K562 (cell line): ENCODE results near the gene RAD21L1. TPM values are rescaled to one million over a fixed set of nuclear protein-coding genes. Genes with fewer than 3 reads are reported as not detected.

Experiments used
- ATAC-seq: fragments of 200-7000 bp; cut with Tn5 transposase; 3 replicates; pipeline ENCODE4 v1.9.1; 2020; ENCODE audit warnings: moderate library complexity
- BruUV-seq: library from RNA; stranded (reverse); fragments of 400-500 nt; replicated peaks from 2 replicates; lab custom pipeline; 2021; lab: Mats Ljungman, UMichigan
- CTCF ChIA-PET: fragments of 300-600 bp; formaldehyde crosslinking; extraction: SDS; loops from one replicate; lab custom pipeline; 2021; ENCODE audit warnings: low intra/inter-chr PET ratio; lab: Yijun Ruan, JAX
- POLR2A ChIA-PET: fragments of 300-600, 350-650 bp; sonication (Branson Sonifier 250); formaldehyde crosslinking; extraction: SDS; loops from one replicate; lab custom pipeline; 2021; ENCODE audit warnings: antibody characterized with exemption, inconsistent platforms; lab: Yijun Ruan, JAX
- DNase-seq, 4 experiments: peaks; one replicate each; pipeline versions ENCODE4 v3.0.0 to v3.0.0-alpha.2; 2011 to 2018; ENCODE audit warnings: low spot score in 3 of 4, mixed read lengths in 3 of 4; ENCODE audit errors: extremely low read depth in 1 of 4
- FAIRE-seq: peaks from 2 replicates; lab custom pipeline; 2011; peaks lifted over from hg19 to GRCh38; lab: Jason Lieb, UNC
- H2AFZ ChIP-seq: 2 replicates; pipeline ENCODE4 v1.6.0; 2011; ENCODE audit warnings: low read depth, low read length, control low read depth, inconsistent platforms
- H3K27ac ChIP-seq: fragments of 200-600 bp; 3 replicates; pipeline ENCODE4 v1.8.0; 2011; ENCODE audit warnings: low read depth, mild to moderate bottlenecking, control low read depth, inconsistent platforms, low read length, moderate library complexity, mixed read lengths; ENCODE audit errors: extremely low read depth
- H3K27me3 ChIP-seq, 2 experiments: fragments of 300-600 bp in 1 of 2; 2 replicates in 1 of 2; 3 replicates in 1 of 2; pipeline versions ENCODE4 v1.6.0 to v1.8.0; 2011; ENCODE audit warnings: inconsistent platforms in 2 of 2, low read length in 2 of 2, mild to moderate bottlenecking in 1 of 2, mixed read lengths in 1 of 2, moderate library complexity in 1 of 2; ENCODE audit not compliant: control insufficient read depth in 2 of 2, insufficient read depth in 2 of 2
- H3K36me3 ChIP-seq: fragments of 300-600 bp; 3 replicates; pipeline ENCODE4 v1.8.0; 2011; ENCODE audit warnings: mild to moderate bottlenecking, low read length, inconsistent platforms; ENCODE audit not compliant: control insufficient read depth, insufficient read depth
- H3K4me1 ChIP-seq, 2 experiments: fragments of 200-600 bp in 1 of 2; replicated peaks in 1 of 2; 2 replicates in 1 of 2; 3 replicates in 1 of 2; pipeline versions ENCODE4 v1.5.1 to v1.8.0; 2011; ENCODE audit warnings: inconsistent platforms in 2 of 2, low read length in 2 of 2, mild to moderate bottlenecking in 1 of 2, mixed read lengths in 1 of 2, moderate library complexity in 1 of 2; ENCODE audit not compliant: control insufficient read depth in 2 of 2, insufficient read depth in 2 of 2
- H3K4me2 ChIP-seq: 2 replicates; pipeline ENCODE4 v1.6.1; 2011; ENCODE audit warnings: low read length, control low read depth, inconsistent platforms, mixed read lengths; ENCODE audit not compliant: insufficient read depth
- H3K4me3 ChIP-seq: fragments of 200-600 bp; sonication (generic), shearing (Covaris generic); 2 replicates; pipeline ENCODE4 v1.5.1; 2016; ENCODE audit warnings: control low read depth, inconsistent platforms
- H3K79me2 ChIP-seq: fragments of 200-600 bp; 3 replicates; pipeline ENCODE4 v1.8.0; 2011; ENCODE audit warnings: low read length, inconsistent platforms; ENCODE audit not compliant: control insufficient read depth, insufficient read depth
- H3K9ac ChIP-seq, 2 experiments: 2 replicates each; pipeline versions ENCODE4 v1.6.0 to v1.6.1; 2011; ENCODE audit warnings: low read depth in 2 of 2, low read length in 2 of 2, control low read depth in 1 of 2, inconsistent platforms in 1 of 2, mild to moderate bottlenecking in 1 of 2, mixed read lengths in 1 of 2; ENCODE audit not compliant: insufficient read depth in 1 of 2
- H3K9me1 ChIP-seq: one replicate; pipeline ENCODE4 v1.6.0; 2011; ENCODE audit warnings: inconsistent platforms, mild to moderate bottlenecking, low read length, moderate library complexity; ENCODE audit not compliant: control insufficient read depth, insufficient read depth
- H3K9me3 ChIP-seq: replicated peaks from 2 replicates; pipeline ENCODE4 v1.5.1; 2011; ENCODE audit warnings: low read depth, low read length, inconsistent platforms; ENCODE audit not compliant: control insufficient read depth, insufficient read depth
- H4K20me1 ChIP-seq: replicated peaks from 2 replicates; pipeline ENCODE4 v1.6.1; 2011; ENCODE audit warnings: low read length, inconsistent platforms, mixed read lengths; ENCODE audit not compliant: control insufficient read depth, insufficient read depth
- CBX3 ChIP-seq, 2 experiments: IDR thresholded peaks; 1 replicate in 1 of 2; 2 replicates in 1 of 2; pipeline ENCODE4 v1.6.1; 2012; ENCODE audit warnings: inconsistent platforms in 2 of 2, low read length in 2 of 2, borderline replicate concordance in 1 of 2, control low read depth in 1 of 2
- ETV1 ChIP-seq: fragments of 450-650 bp; conservative IDR thresholded peaks from 2 replicates; pipeline ENCODE4 v1.6.1; 2016; ENCODE audit warnings: missing genetic modification characterization, control low read depth, low read depth, missing compliant biosample characterization
- IFI16 ChIP-seq: fragments of 250-450 bp; sonication (Bioruptor Pico); IDR thresholded peaks from 2 replicates; pipeline ENCODE4 v2.1.2; 2022; ENCODE audit warnings: mild to moderate bottlenecking, inconsistent platforms
- KAT7 ChIP-seq: sonication (generic); formaldehyde crosslinking; IDR thresholded peaks from 2 replicates; pipeline ENCODE4 v1.8.0; 2022; ENCODE audit warnings: missing genetic modification reagents, mild to moderate bottlenecking, borderline replicate concordance
- PHF20 ChIP-seq: fragments of 450-650 bp; IDR thresholded peaks from 2 replicates; pipeline ENCODE4 v1.6.1; 2018; ENCODE audit not compliant: partially characterized antibody
- TGIF2 ChIP-seq: sonication (generic); formaldehyde crosslinking; IDR thresholded peaks from 2 replicates; pipeline ENCODE4 v1.8.1; 2022; ENCODE audit warnings: mild to moderate bottlenecking, missing genetic modification reagents, moderate library complexity
- WHSC1 ChIP-seq: IDR thresholded peaks from one replicate; pipeline ENCODE4 v1.6.1; 2012; ENCODE audit warnings: low read length, control low read depth, inconsistent platforms
- YY1 ChIP-seq, 3 experiments: IDR thresholded peaks; 2 replicates each; pipeline ENCODE4 v1.6.1; 2011; ENCODE audit warnings: low read length in 2 of 3, mild to moderate bottlenecking in 2 of 3, moderate library complexity in 2 of 3, borderline replicate concordance in 1 of 3, control low read depth in 1 of 3, low read depth in 1 of 3; ENCODE audit not compliant: insufficient read depth in 3 of 3, insufficient replicate concordance in 2 of 3, control insufficient read depth in 1 of 3, insufficient read length in 1 of 3; ENCODE audit errors: extremely low read depth in 1 of 3
- WGBS: fragments of 100-300 bp; shearing (Covaris generic); methylation state at CpG from one replicate; pipeline ENCODE4 v1.1.6; 2016; ENCODE audit warnings: low coverage, mixed read lengths; ENCODE audit not compliant: insufficient coverage; ENCODE audit errors: missing lambda C conversion rate; 5-methylcytosine and 5-hydroxymethylcytosine counted together
- in situ Hi-C: fragments of 300-500 bp; cut with MboI; formaldehyde crosslinking; loops from 4 replicates; pipeline ENCODE4 v1.15.0; 2018; ENCODE audit warnings: inconsistent platforms, mixed read lengths
- intact Hi-C: fragments of 100-400 bp; cut with micrococcal nuclease; formaldehyde crosslinking; loops from 2 replicates; pipeline ENCODE4 v1.14.2; 2022
- polyA plus RNA-seq, 8 experiments: library from polyadenylated mRNA; depleted of rRNA in 4 of 8; stranded (reverse) in 5 of 8; unstranded in 3 of 8; fragments of >200 nt; fragmentation: Nextera tagmentation in 2 of 8; fragmentation: Illumina TruSeq in 1 of 8; extraction: Ambion mirVana in 2 of 8; extraction: Trizol in 1 of 8; gene quantifications; 2 replicates each; pipeline versions ENCODE4 v1.2.1 to v1.2.3, GENCODE V29; 2011 to 2014; ENCODE audit warnings: inconsistent platforms in 1 of 8, missing spikeins in 1 of 8
- total RNA-seq, 7 experiments: library from RNA; depleted of rRNA in 6 of 7; stranded (reverse); fragments of >200 nt in 6 of 7; fragmentation: Illumina TruSeq in 2 of 7; extraction: Trizol in 2 of 7; gene quantifications; 2 replicates each; pipeline versions ENCODE4 v1.2.1 to v1.2.3, GENCODE V29; 2011 to 2021; ENCODE audit warnings: low replicate concordance in 1 of 7
- TF ChIP-seq, protein P1 (sequence below): sonication (generic); formaldehyde crosslinking; IDR thresholded peaks from 2 replicates; pipeline ENCODE4 v1.8.0; 2022; ENCODE audit warnings: mild to moderate bottlenecking, low read depth, missing genetic modification reagents
- TF ChIP-seq, protein P2 (sequence below): sonication (generic); formaldehyde crosslinking; IDR thresholded peaks from 2 replicates; pipeline ENCODE4 v1.8.0; 2023; ENCODE audit warnings: missing genetic modification reagents, mild to moderate bottlenecking, borderline replicate concordance
- TF ChIP-seq, protein P3 (sequence below), 2 experiments: IDR thresholded peaks; 2 replicates each; pipeline ENCODE4 v1.6.1; 2011; ENCODE audit warnings: borderline replicate concordance in 1 of 2, control low read depth in 1 of 2, low read depth in 1 of 2, low read length in 1 of 2, mild to moderate bottlenecking in 1 of 2, mixed read lengths in 1 of 2, moderate library complexity in 1 of 2; ENCODE audit not compliant: insufficient read depth in 1 of 2, insufficient read length in 1 of 2, poor library complexity in 1 of 2, severe bottlenecking in 1 of 2; ENCODE audit errors: extremely low read depth in 1 of 2

The RAD21L1 gene
- total and polyA plus RNA-seq, 9 of the 15 experiments (the other 6 are each of a cell fraction or from before 2014, with no cell fraction given) = 0.17 to 1.7 (median 0.45) TPM; not detected in 1

DNA sequence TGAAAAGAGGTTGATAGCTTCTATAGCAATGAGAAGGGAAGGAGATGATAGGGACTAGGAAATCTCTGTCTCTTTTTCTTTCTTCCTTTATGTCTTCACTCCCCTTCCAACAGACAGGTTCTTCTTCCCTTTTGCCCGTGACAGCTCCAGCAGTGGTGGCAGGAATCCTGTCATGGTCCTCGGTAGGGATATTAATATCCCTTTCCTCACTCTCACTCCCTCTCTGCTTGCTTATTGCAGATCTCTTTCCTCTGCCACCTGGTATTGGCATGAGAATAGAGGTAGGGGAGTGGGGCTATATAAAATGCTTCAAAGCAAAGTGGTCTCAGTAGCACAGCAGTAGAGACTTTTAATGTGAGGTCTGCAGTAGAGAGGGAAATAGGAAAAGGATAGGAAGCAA lies 19.7 kb downstream of the RAD21L1 start:
- H3K36me3 ChIP-seq = no peaks in the 10 kb centered on the region
- BruUV-seq = no TSS peak
- no peak overlapping the region for H3K4me2 ChIP-seq
- H2AFZ ChIP-seq = 0 out of 2 replicates have a peak overlapping the region, but pooled peaks have one; percentile 28
- H3K9me1 ChIP-seq = no peaks in the 10 kb centered on the region
- no peak for DNase-seq
- no peak overlapping the region for H3K9ac ChIP-seq
- in situ Hi-C loops = no loop called here
- intact Hi-C loops = no loop called here
- ChIA-PET POLR2A (no interaction called here), CTCF (no interaction called here)
- WGBS = 0% methylated on average over 2 of the region's 2 CpGs
- peaks cover 0 to 12% of the 10 kb centered on the region in 2 experiments; a peak in 3 of 5 replicates for H3K4me1 ChIP-seq
- H3K79me2 ChIP-seq = no peaks in the 10 kb centered on the region
- H3K27ac ChIP-seq = no peak overlapping the region
- H4K20me1 ChIP-seq = no peaks in the 10 kb centered on the region
- no peaks in the 10 kb centered on the region for H3K9me3 ChIP-seq
- H3K4me3 ChIP-seq = no peak overlapping the region
- FAIRE-seq = no peak
- no peak for TF ChIP-seq KAT7 (CRISPR knock-in tag)
- TF ChIP-seq, protein P1, sequence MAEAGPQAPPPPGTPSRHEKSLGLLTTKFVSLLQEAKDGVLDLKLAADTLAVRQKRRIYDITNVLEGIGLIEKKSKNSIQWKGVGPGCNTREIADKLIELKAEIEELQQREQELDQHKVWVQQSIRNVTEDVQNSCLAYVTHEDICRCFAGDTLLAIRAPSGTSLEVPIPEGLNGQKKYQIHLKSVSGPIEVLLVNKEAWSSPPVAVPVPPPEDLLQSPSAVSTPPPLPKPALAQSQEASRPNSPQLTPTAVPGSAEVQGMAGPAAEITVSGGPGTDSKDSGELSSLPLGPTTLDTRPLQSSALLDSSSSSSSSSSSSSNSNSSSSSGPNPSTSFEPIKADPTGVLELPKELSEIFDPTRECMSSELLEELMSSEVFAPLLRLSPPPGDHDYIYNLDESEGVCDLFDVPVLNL (CRISPR knock-in tag) = no peak
- no peak for TF ChIP-seq PHF20
- TF ChIP-seq, protein P2, sequence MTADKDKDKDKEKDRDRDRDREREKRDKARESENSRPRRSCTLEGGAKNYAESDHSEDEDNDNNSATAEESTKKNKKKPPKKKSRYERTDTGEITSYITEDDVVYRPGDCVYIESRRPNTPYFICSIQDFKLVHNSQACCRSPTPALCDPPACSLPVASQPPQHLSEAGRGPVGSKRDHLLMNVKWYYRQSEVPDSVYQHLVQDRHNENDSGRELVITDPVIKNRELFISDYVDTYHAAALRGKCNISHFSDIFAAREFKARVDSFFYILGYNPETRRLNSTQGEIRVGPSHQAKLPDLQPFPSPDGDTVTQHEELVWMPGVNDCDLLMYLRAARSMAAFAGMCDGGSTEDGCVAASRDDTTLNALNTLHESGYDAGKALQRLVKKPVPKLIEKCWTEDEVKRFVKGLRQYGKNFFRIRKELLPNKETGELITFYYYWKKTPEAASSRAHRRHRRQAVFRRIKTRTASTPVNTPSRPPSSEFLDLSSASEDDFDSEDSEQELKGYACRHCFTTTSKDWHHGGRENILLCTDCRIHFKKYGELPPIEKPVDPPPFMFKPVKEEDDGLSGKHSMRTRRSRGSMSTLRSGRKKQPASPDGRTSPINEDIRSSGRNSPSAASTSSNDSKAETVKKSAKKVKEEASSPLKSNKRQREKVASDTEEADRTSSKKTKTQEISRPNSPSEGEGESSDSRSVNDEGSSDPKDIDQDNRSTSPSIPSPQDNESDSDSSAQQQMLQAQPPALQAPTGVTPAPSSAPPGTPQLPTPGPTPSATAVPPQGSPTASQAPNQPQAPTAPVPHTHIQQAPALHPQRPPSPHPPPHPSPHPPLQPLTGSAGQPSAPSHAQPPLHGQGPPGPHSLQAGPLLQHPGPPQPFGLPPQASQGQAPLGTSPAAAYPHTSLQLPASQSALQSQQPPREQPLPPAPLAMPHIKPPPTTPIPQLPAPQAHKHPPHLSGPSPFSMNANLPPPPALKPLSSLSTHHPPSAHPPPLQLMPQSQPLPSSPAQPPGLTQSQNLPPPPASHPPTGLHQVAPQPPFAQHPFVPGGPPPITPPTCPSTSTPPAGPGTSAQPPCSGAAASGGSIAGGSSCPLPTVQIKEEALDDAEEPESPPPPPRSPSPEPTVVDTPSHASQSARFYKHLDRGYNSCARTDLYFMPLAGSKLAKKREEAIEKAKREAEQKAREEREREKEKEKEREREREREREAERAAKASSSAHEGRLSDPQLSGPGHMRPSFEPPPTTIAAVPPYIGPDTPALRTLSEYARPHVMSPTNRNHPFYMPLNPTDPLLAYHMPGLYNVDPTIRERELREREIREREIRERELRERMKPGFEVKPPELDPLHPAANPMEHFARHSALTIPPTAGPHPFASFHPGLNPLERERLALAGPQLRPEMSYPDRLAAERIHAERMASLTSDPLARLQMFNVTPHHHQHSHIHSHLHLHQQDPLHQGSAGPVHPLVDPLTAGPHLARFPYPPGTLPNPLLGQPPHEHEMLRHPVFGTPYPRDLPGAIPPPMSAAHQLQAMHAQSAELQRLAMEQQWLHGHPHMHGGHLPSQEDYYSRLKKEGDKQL (CRISPR knock-in tag) = no peak
- TF ChIP-seq YY1 (IDR thresholded peaks at IDR 0.05; ENCODE audit: borderline replicate concordance in 1 of 3, control insufficient read depth in 1 of 3, extremely low read depth in 1 of 3, insufficient read depth in 3 of 3, insufficient read length in 1 of 3, insufficient replicate concordance in 2 of 3, low read depth in 1 of 3, low read length in 2 of 3) = no peak
- TF ChIP-seq, protein P3, sequence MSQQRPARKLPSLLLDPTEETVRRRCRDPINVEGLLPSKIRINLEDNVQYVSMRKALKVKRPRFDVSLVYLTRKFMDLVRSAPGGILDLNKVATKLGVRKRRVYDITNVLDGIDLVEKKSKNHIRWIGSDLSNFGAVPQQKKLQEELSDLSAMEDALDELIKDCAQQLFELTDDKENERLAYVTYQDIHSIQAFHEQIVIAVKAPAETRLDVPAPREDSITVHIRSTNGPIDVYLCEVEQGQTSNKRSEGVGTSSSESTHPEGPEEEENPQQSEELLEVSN (IDR thresholded peaks at IDR 0.05; ENCODE audit: borderline replicate concordance in 1 of 2, extremely low read depth in 1 of 2, insufficient read depth in 1 of 2, insufficient read length in 1 of 2, low read depth in 1 of 2, low read length in 1 of 2, poor library complexity in 1 of 2, severe bottlenecking in 1 of 2) = no peak
- TF ChIP-seq IFI16 = no peak
- TF ChIP-seq CBX3 (IDR thresholded peaks at IDR 0.05; ENCODE audit: borderline replicate concordance in 1 of 2, low read length in 2 of 2) = no peak
- TF ChIP-seq TGIF2 (CRISPR knock-in tag) = no peak
- TF ChIP-seq ETV1 (tag) = no peak
- no peak for TF ChIP-seq WHSC1
- H3K27me3 ChIP-seq = no peaks in the 10 kb centered on the region
- ATAC-seq = no peak
